Prostate gland (tissue), 2 donors: Measurements from ENCODE around the gene KRT2. TPM values are rescaled to one million over a fixed set of nuclear protein-coding genes. Genes with fewer than 3 reads are reported as not detected.
A peak's percentile ranks its signal among the peaks of the same experiment; 100 is the strongest.

ENCODE experiments used
- DNase-seq: peaks from one replicate; pipeline ENCODE4 v3.0.0-alpha.2; 2019; ENCODE audit warnings: low spot score
- H3K27ac ChIP-seq, 2 donors: fragments of 200-600 bp; sonication (generic); 2 replicates each; pipeline ENCODE4 v1.5.1; 2017 to 2019
- H3K27me3 ChIP-seq: fragments of 200-600 bp; sonication (generic); replicated peaks from 2 replicates; pipeline ENCODE4 v1.5.1; 2019; ENCODE audit not compliant: insufficient read depth
- H3K36me3 ChIP-seq, 2 donors: fragments of 200-600 bp; sonication (generic); 1 replicate in 1 of 2; 2 replicates in 1 of 2; pipeline versions ENCODE4 v1.5.1 to v1.8.1; 2017 to 2019
- H3K4me1 ChIP-seq: fragments of 200-600 bp; sonication (generic); replicated peaks from 2 replicates; pipeline ENCODE4 v1.5.1; 2019
- H3K4me3 ChIP-seq, 2 donors: fragments of 200-600 bp; sonication (generic); 2 replicates each; pipeline ENCODE4 v1.5.1; 2017 to 2019
- H3K9me3 ChIP-seq: fragments of 200-600 bp; sonication (generic); 2 replicates; pipeline ENCODE4 v1.5.1; 2017
- CTCF ChIP-seq, 4 experiments: fragments of 200-600 bp in 2 of 4; fragments of 450-650 bp in 2 of 4; sonication (generic) in 2 of 4; IDR thresholded peaks; 1 replicate in 3 of 4; 2 replicates in 1 of 4; pipeline ENCODE4 v1.5.1; 2016 to 2019; ENCODE audit warnings: antibody characterized with exemption in 4 of 4, mild to moderate bottlenecking in 2 of 4, moderate library complexity in 2 of 4
- POLR2A ChIP-seq: fragments of 450-650 bp; IDR thresholded peaks from one replicate; pipeline ENCODE4 v1.6.1; 2016; ENCODE audit warnings: antibody characterized with exemption, mild to moderate bottlenecking
- POLR2AphosphoS5 ChIP-seq: sonication (generic); formaldehyde crosslinking; IDR thresholded peaks from one replicate; pipeline ENCODE4 v1.6.1; 2017; ENCODE audit warnings: antibody characterized with exemption
- WGBS: methylation state at CpG from one replicate; pipeline ENCODE4 v1.1.5; 2018; 5-methylcytosine and 5-hydroxymethylcytosine counted together
- intact Hi-C: fragments of 100-400 bp; cut with DNase I; formaldehyde crosslinking; loops from one replicate; pipeline ENCODE4 v1.14.2; 2022
- total RNA-seq, 2 donors: library from RNA; depleted of rRNA; stranded (reverse); fragments of >200 nt; gene quantifications; one replicate each; pipeline ENCODE4 v1.1.0, GENCODE V29; 2016

The KRT2 gene
- total RNA-seq, 2 donors from 2014 or later, result 0.41 to 5.1 TPM

- WGBS, result 70% methylated on average over 7 of the region's 7 CpGs
- Histone ChIP-seq H3K4me3 (no peak overlapping the region), H3K27ac (no peak overlapping the region), H3K27me3 (peaks cover 7% of the 10 kb centered on the region), H3K4me1 (peaks cover 9% of the 10 kb centered on the region), H3K9me3 (no peaks in the 10 kb centered on the region), H3K36me3 (no peaks in the 10 kb centered on the region)
- TF ChIP-seq CTCF (IDR thresholded peaks at IDR 0.05) (no peak), POLR2A (no peak), POLR2AphosphoS5 (no peak)
- DNase-seq, result no peak
- intact Hi-C loops, result no loop called here
These were observed 7.4 kb upstream of the KRT2 start for GRCh38 chr12:52659395-52659794.

DNA sequence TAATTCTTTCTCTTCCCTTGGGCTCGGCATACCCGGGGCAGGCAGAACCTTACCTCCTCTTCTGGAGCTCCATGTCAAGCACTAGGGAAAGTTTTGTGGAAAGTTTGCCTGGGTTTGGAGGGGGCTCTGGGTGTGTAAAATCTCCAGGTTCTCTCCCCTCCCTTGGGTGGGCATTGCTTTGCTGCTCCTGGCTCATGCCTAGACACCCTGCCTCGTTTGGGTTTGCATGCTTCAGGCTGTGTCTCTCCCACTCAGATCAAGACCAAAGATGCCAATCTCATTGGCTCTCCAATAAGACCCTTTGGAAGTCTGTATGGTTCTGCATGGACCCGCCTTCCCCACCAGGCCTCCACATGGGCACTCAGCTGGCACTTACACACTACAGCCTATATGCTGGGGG lies 6.2 kb upstream of the KRT2 start:
- 87% methylated on average over 4 of the region's 4 CpGs for WGBS
- intact Hi-C loops, result no loop called here
- Histone ChIP-seq H3K27ac (no peak overlapping the region), H3K4me1 (peaks cover 9% of the 10 kb centered on the region), H3K9me3 (no peaks in the 10 kb centered on the region), H3K4me3 (no peak overlapping the region), H3K36me3 (no peaks in the 10 kb centered on the region), H3K27me3 (peaks cover 7% of the 10 kb centered on the region)
- no peak for TF ChIP-seq CTCF (IDR thresholded peaks at IDR 0.05)
- TF ChIP-seq POLR2AphosphoS5, result no peak
- no peak for TF ChIP-seq POLR2A
- DNase-seq, result no peak

GRCh38 chr12:52657250-52657902 lies 5.4 kb upstream of the KRT2 start:
- Histone ChIP-seq H3K4me1 (peaks cover 9% of the 10 kb centered on the region), H3K36me3 (no peaks in the 10 kb centered on the region), H3K27ac (no peak overlapping the region), H3K27me3 (peaks cover 7% of the 10 kb centered on the region), H3K9me3 (no peaks in the 10 kb centered on the region), H3K4me3 (no peak overlapping the region)
- WGBS, result 72% methylated on average over 6 of the region's 6 CpGs
- DNase-seq, result no peak
- TF ChIP-seq POLR2AphosphoS5, result no peak
- TF ChIP-seq POLR2A, result no peak
- no peak for TF ChIP-seq CTCF (IDR thresholded peaks at IDR 0.05)
- intact Hi-C loops, result no loop called here

- H3K4me3 ChIP-seq, result no peak overlapping the region
- H3K27ac ChIP-seq, result no peak overlapping the region
- no peak for TF ChIP-seq POLR2AphosphoS5
- TF ChIP-seq CTCF (IDR thresholded peaks at IDR 0.05), result no peak
- no peak for TF ChIP-seq POLR2A
- peaks cover 7% of the 10 kb centered on the region for H3K27me3 ChIP-seq
- no peaks in the 10 kb centered on the region for H3K36me3 ChIP-seq
- DNase-seq, result no peak
- no peaks in the 10 kb centered on the region for H3K9me3 ChIP-seq
- intact Hi-C loops, result no loop called here
- WGBS, result 51% methylated on average over 4 of the region's 4 CpGs
- H3K4me1 ChIP-seq, result peaks cover 9% of the 10 kb centered on the region
These were observed 4.6 kb upstream of the KRT2 start for GRCh38 chr12:52656616-52657015.

GRCh38 chr12:52655720-52656124 lies 3.7 kb upstream of the KRT2 start:
- DNase-seq, result peak; percentile 58
- intact Hi-C loops, result no loop called here
- Histone ChIP-seq H3K36me3 (no peaks in the 10 kb centered on the region), H3K4me3 (no peak overlapping the region), H3K27me3 (peaks cover 7% of the 10 kb centered on the region), H3K27ac (no peak overlapping the region), H3K9me3 (no peaks in the 10 kb centered on the region), H3K4me1 (peaks cover 9% of the 10 kb centered on the region)
- TF ChIP-seq POLR2AphosphoS5 (peak; percentile 5), POLR2A (no peak), CTCF (IDR thresholded peaks at IDR 0.05) (no peak)
- 44% methylated on average over 8 of the region's 8 CpGs for WGBS
